OCI-LY1 (cell line): ENCODE measurements around the gene CAPN14.

Source experiments
- EZH2 ChIP-seq: fragments of 200-600 bp; sonication (generic), shearing (Covaris generic); IDR thresholded peaks from 2 replicates; pipeline ENCODE4 v1.8.0; 2017; ENCODE audit warnings: borderline replicate concordance, mixed run types, mild to moderate bottlenecking, antibody characterized with exemption, low read length, moderate library complexity, mixed read lengths
- TF ChIP-seq, protein P1 (sequence below): fragments of 200-600 bp; sonication (generic), shearing (Covaris generic); IDR thresholded peaks from 2 replicates; pipeline ENCODE4 v1.5.1; 2017; ENCODE audit warnings: mild to moderate bottlenecking, antibody characterized with exemption, low read length, moderate library complexity, mixed read lengths

GRCh38 chr2:31196622-31197021 lies 20.7 kb downstream of the CAPN14 start:
- TF ChIP-seq, protein P1, sequence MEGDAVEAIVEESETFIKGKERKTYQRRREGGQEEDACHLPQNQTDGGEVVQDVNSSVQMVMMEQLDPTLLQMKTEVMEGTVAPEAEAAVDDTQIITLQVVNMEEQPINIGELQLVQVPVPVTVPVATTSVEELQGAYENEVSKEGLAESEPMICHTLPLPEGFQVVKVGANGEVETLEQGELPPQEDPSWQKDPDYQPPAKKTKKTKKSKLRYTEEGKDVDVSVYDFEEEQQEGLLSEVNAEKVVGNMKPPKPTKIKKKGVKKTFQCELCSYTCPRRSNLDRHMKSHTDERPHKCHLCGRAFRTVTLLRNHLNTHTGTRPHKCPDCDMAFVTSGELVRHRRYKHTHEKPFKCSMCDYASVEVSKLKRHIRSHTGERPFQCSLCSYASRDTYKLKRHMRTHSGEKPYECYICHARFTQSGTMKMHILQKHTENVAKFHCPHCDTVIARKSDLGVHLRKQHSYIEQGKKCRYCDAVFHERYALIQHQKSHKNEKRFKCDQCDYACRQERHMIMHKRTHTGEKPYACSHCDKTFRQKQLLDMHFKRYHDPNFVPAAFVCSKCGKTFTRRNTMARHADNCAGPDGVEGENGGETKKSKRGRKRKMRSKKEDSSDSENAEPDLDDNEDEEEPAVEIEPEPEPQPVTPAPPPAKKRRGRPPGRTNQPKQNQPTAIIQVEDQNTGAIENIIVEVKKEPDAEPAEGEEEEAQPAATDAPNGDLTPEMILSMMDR = no peak
- no peak for TF ChIP-seq EZH2
